Gastrocnemius medialis (tissue), 4 donors: ENCODE results near the gene XYLT2. TPM values are rescaled to one million over a fixed set of nuclear protein-coding genes. Genes with fewer than 3 reads are reported as not detected.
A peak's percentile ranks its signal among the peaks of the same experiment; 100 is the strongest.
"Not testable (repeated sequence)": the region's sequence is repeated elsewhere in the genome, so short reads cannot be mapped to it uniquely, and the experiment has no call there.

Experiments used
- ATAC-seq, 2 donors: fragments of 150-250 bp; one replicate each; pipeline ENCODE4 v1.9.1; 2016
- DNase-seq, 2 donors: peaks; one replicate each; pipeline ENCODE4 v3.0.0-alpha.2; 2019
- H3K27ac ChIP-seq, 4 donors: fragments of 200-600 bp; sonication (generic); 1 replicate in 1 of 4; 2 replicates in 3 of 4; pipeline ENCODE4 v1.5.1; 2016 to 2018; ENCODE audit warnings: mild to moderate bottlenecking in 2 of 4, moderate library complexity in 1 of 4
- H3K27me3 ChIP-seq, 3 donors: fragments of 200-600 bp; sonication (generic) in 2 of 3; 1 replicate in 1 of 3; 2 replicates in 2 of 3; pipeline versions ENCODE4 v1.5.1 to v1.6.0; 2016 to 2019; ENCODE audit warnings: mild to moderate bottlenecking in 1 of 3, moderate library complexity in 1 of 3
- H3K36me3 ChIP-seq, 2 donors: fragments of 200-600 bp; sonication (generic) in 1 of 2; one replicate each; pipeline ENCODE4 v1.5.1; 2017 to 2018
- H3K4me1 ChIP-seq, 2 donors: fragments of 200-600 bp; sonication (generic) in 1 of 2; one replicate each; pipeline ENCODE4 v1.5.1; 2016 to 2017; ENCODE audit warnings: mild to moderate bottlenecking in 2 of 2
- H3K4me3 ChIP-seq, 4 donors: fragments of 200-600 bp; sonication (generic) in 3 of 4; 1 replicate in 1 of 4; 2 replicates in 3 of 4; pipeline ENCODE4 v1.5.1; 2016 to 2019; ENCODE audit warnings: mild to moderate bottlenecking in 2 of 4
- H3K9me3 ChIP-seq, 3 donors: fragments of 200-600 bp; sonication (generic) in 2 of 3; 1 replicate in 1 of 3; 2 replicates in 2 of 3; pipeline ENCODE4 v1.5.1; 2016 to 2019
- POLR2A ChIP-seq, 2 donors: fragments of 450-650 bp; IDR thresholded peaks; one replicate each; pipeline ENCODE4 v1.6.1; 2017; ENCODE audit warnings: antibody characterized with exemption in 2 of 2, mild to moderate bottlenecking in 2 of 2, moderate library complexity in 2 of 2
- in situ Hi-C, 4 donors: fragments of 200-750 bp; cut with MboI; loops; one replicate each; pipeline versions ENCODE4 v1.15.0 to v1.8.0; 2017; ENCODE audit warnings: low sequenced_read_pairs in 4 of 4
- intact Hi-C: fragments of 100-400 bp; cut with DNase I; formaldehyde crosslinking; loops from one replicate; pipeline ENCODE4 v1.15.1; 2023; ENCODE audit warnings: low total_unique reads
- total RNA-seq, 4 donors: library from RNA; depleted of rRNA; stranded (reverse); fragments of >200 nt; gene quantifications; one replicate each; pipeline versions ENCODE4 v1.1.0 to v1.2.3, GENCODE V29; 2016
- TF ChIP-seq, protein P1 (sequence below), 5 experiments: fragments of 450-650 bp in 3 of 5; fragments of 200-600 bp in 2 of 5; sonication (generic) in 2 of 5; IDR thresholded peaks in 4 of 5; conservative IDR thresholded peaks in 1 of 5; 1 replicate in 4 of 5; 2 replicates in 1 of 5; pipeline ENCODE4 v1.5.1; 2016 to 2019; ENCODE audit warnings: antibody characterized with exemption in 5 of 5, mild to moderate bottlenecking in 3 of 5, moderate library complexity in 3 of 5

Gene XYLT2
- total RNA-seq, 4 donors from 2014 or later: 7.9 to 12.6 (median 9.8) TPM

DNA sequence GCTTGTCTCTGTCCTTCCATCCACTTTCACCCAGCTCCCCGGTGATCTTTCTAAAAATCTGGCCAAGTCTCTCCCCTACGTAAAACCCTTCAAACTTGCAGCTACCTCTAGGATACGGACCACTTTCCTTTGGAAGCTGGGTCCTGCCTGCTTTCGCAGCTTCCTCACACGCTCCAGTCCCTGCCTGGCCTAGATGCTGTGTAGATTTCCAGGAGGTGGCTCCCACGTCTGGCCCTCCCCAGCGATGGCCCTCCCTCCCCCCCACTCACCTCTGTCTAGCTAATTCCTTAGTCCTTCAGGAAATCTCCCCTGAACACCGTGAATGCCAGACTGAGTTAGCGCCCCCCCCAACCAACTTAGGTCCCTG is 52.0 kb downstream of the XYLT2 start:
- peak overlapping the region in 3 of 4 donors; percentile 80 to 96 (median 89) for H3K4me3 ChIP-seq
- no peak for DNase-seq

DNA sequence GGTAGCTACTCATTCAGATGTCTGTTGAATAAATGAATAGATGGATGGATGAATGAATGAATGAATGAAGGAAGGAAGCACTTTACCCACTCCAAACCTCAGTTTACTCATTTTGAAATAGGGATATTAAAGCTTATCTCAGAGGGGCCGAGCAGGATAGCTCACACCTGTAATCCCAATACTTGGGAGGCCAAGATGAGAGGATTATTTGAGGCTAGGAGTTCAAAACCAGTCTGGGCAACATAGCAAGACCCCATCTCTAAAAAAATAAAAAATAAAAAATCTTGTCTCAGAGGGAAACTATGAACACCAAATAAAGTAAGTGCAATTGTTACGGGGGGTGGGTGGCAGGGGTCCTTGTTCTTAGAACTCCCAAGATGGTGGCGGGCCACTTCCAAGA is 52.7 kb downstream of the XYLT2 start:
- in situ Hi-C loops: loop anchor here in 1 of 4 donors (25.0 kb wide), 1 partner anchor 89 kb away; the partner anchor contains the start of gene RSAD1
- DNase-seq, H3K27me3 ChIP-seq, H3K4me3 ChIP-seq, ATAC-seq, intact Hi-C loops, H3K9me3 ChIP-seq, H3K27ac ChIP-seq: not testable (repeated sequence)
- peaks cover 15 to 17% of the 10 kb centered on the region in 2 donors for H3K4me1 ChIP-seq
- H3K36me3 ChIP-seq: peaks cover 3 to 14% of the 10 kb centered on the region in 2 donors

More for the DNA sequence above, 52.0 kb downstream of the XYLT2 start:
- peaks cover 3 to 22% of the 10 kb centered on the region in 2 donors for H3K36me3 ChIP-seq
- intact Hi-C loops: loop anchor here (1.0 kb wide), 1 partner anchor 25 kb away; the partner anchor contains the start of genes EME1 and MRPL27
- ATAC-seq: no peak
- peaks cover 15 to 17% of the 10 kb centered on the region in 2 donors for H3K4me1 ChIP-seq
- H3K9me3 ChIP-seq: no peaks in the 10 kb centered on the region
- peak overlapping the region in 2 of 4 donors; percentile 84 to 85 for H3K27ac ChIP-seq
- TF ChIP-seq POLR2A (IDR thresholded peaks at IDR 0.05): no peak
- TF ChIP-seq, protein P1, sequence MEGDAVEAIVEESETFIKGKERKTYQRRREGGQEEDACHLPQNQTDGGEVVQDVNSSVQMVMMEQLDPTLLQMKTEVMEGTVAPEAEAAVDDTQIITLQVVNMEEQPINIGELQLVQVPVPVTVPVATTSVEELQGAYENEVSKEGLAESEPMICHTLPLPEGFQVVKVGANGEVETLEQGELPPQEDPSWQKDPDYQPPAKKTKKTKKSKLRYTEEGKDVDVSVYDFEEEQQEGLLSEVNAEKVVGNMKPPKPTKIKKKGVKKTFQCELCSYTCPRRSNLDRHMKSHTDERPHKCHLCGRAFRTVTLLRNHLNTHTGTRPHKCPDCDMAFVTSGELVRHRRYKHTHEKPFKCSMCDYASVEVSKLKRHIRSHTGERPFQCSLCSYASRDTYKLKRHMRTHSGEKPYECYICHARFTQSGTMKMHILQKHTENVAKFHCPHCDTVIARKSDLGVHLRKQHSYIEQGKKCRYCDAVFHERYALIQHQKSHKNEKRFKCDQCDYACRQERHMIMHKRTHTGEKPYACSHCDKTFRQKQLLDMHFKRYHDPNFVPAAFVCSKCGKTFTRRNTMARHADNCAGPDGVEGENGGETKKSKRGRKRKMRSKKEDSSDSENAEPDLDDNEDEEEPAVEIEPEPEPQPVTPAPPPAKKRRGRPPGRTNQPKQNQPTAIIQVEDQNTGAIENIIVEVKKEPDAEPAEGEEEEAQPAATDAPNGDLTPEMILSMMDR (IDR thresholded peaks at IDR 0.05 in 4 of 5, conservative IDR thresholded peaks at IDR 0.05 in 1 of 5): no peak
- in situ Hi-C loops: loop anchor here in 1 of 4 donors (25.0 kb wide), 1 partner anchor 89 kb away; the partner anchor contains the start of gene RSAD1
- no peaks in the 10 kb centered on the region for H3K27me3 ChIP-seq

DNA sequence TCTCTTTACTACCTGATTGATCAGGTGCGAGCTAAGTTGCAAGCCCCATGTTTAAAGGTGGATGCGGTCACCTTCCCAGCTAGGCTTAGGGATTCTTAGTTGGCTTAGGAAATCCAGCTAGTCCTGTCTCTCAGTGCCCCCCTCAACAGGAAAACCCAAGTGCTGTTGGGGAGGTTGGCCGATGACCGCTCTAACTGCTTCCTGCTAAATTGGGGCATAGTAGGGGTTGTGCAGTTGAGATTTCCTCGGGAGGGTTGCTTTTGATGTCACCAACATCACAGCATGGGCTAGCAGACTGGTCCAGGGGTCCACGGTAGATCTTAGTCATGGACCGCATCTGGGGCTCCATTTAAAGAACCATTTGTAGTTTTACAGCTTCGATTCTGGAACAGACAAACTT is 53.7 kb downstream of the XYLT2 start:
- H3K36me3 ChIP-seq, DNase-seq, H3K27me3 ChIP-seq, H3K9me3 ChIP-seq, H3K27ac ChIP-seq, intact Hi-C loops, ATAC-seq, H3K4me3 ChIP-seq: not testable (repeated sequence)
- peaks cover 15 to 17% of the 10 kb centered on the region in 2 donors for H3K4me1 ChIP-seq
- in situ Hi-C loops: loop anchor here in 1 of 4 donors (25.0 kb wide), 1 partner anchor 88 kb away; the partner anchor contains the start of gene RSAD1

DNA sequence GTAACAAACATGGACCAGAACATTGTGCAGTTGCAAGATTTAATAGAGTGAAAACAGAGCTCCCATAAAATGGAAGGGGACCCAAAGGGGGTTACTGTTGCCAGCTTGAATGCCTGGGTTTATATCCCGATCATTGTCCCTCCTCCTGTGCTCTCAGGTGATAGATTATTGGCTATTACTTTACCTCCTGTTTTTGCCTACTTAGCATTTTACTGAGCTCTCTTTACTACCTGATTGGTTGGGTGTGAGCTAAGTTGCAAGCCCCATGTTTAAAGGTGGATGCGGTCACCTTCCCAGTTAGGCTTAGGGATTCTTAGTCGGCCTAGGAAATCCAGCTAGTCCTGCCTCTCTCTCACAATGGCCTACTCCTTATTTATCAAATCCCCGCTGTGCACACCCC is 59.4 kb downstream of the XYLT2 start:
- DNase-seq, ATAC-seq, H3K36me3 ChIP-seq, intact Hi-C loops, H3K27me3 ChIP-seq, in situ Hi-C loops, H3K27ac ChIP-seq, H3K4me3 ChIP-seq, H3K4me1 ChIP-seq, H3K9me3 ChIP-seq: not testable (repeated sequence)

DNA sequence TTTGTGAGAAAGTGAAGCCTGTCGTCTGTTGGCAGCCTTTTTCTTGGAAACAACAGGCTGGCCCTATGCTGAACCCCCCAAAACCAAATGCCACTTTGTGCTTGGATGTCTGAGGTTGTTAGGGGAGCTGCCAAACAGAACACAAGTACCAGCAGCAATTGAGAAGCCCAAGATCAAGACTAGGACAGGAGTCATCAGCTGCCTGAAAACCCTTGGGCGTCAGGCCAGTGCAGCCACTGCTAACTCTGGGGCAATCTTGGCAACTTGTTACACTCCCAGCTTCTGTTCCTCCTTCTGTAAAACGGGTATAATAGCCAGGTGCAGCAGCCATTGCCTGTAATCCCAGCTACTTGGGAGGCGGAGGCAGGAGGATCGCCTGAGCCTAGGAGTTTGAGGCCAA is 60.7 kb downstream of the XYLT2 start:
- Histone ChIP-seq H3K4me1 (no peaks in the 10 kb centered on the region), H3K4me3 (no peak overlapping the region), H3K27ac (no peak overlapping the region), H3K36me3 (no peaks in the 10 kb centered on the region), H3K9me3 (no peaks in the 10 kb centered on the region), H3K27me3 (no peaks in the 10 kb centered on the region)
- intact Hi-C loops: no loop called here
- DNase-seq: no peak
- no peak for ATAC-seq
- in situ Hi-C loops: no loop called here
- TF ChIP-seq, protein P1 (IDR thresholded peaks at IDR 0.05 in 4 of 5, conservative IDR thresholded peaks at IDR 0.05 in 1 of 5): no peak
- no peak for TF ChIP-seq POLR2A (IDR thresholded peaks at IDR 0.05)

DNA sequence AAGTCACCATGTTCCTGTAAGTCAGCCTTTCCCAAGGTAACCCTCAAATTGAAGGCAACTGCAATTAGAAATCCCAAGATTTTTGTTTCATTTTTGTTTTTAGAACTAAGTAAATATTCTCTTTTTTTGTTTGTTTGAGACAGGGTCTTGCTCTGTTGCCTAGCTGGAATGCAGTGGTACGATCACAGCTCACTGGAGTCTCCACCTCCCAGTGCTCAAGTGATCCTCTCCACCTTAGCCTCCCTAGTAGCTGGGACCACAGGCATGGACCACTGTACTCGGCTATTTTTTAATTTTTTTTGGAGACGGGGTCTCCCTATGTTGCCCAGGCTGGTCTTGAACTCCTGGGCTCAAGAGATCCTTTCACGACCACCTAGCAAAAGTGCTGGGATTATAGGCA is 62.0 kb downstream of the XYLT2 start:
- no peaks in the 10 kb centered on the region for H3K36me3 ChIP-seq
- no peaks in the 10 kb centered on the region for H3K4me1 ChIP-seq
- DNase-seq (no peak), ATAC-seq (no peak)
- no peaks in the 10 kb centered on the region for H3K27me3 ChIP-seq
- TF ChIP-seq POLR2A (IDR thresholded peaks at IDR 0.05): no peak
- TF ChIP-seq, protein P1 (IDR thresholded peaks at IDR 0.05 in 4 of 5, conservative IDR thresholded peaks at IDR 0.05 in 1 of 5): no peak
- no peak overlapping the region for H3K27ac ChIP-seq
- no peaks in the 10 kb centered on the region for H3K9me3 ChIP-seq
- in situ Hi-C loops (no loop called here), intact Hi-C loops (no loop called here)
- H3K4me3 ChIP-seq: no peak overlapping the region

Other genes with a start within 250 kb of the XYLT2 start
- 1 to 10 TPM in 1 of 4 donors, under 1 TPM in 2, not detected in 1; 0.04 to 3.8 (median 0.31) TPM for gene SAMD14, start 216.0 kb upstream of the XYLT2 start, total RNA-seq
- 10 to 100 TPM in 2 of 4 donors, 1 to 10 TPM in 2; 4.7 to 18.8 (median 11.0) TPM for gene PPP1R9B, start 195.4 kb upstream of the XYLT2 start, total RNA-seq
- 100 to 1,000 TPM; 227 to 385 (median 292) TPM for gene SGCA, start 180.1 kb upstream of the XYLT2 start, total RNA-seq
- gene COL1A1, start 144.5 kb upstream of the XYLT2 start, total RNA-seq: 1 to 10 TPM; 1.7 to 9.5 (median 5.1) TPM
- not detected for gene TMEM92, start 71.7 kb upstream of the XYLT2 start, total RNA-seq
- 100 to 1,000 TPM; 110 to 141 (median 134) TPM for gene MRPL27, start 27.1 kb downstream of the XYLT2 start, total RNA-seq
- under 1 TPM in 2 of 4 donors, not detected in 2; 0.82 to 0.95 TPM for gene EME1, start 27.1 kb downstream of the XYLT2 start, total RNA-seq
- 10 to 100 TPM; 25.4 to 73.2 (median 55.8) TPM for gene LRRC59, start 51.4 kb downstream of the XYLT2 start, total RNA-seq
- gene ACSF2, start 80.1 kb downstream of the XYLT2 start, total RNA-seq: 10 to 100 TPM in 3 of 4 donors, 1 to 10 TPM in 1; 8.7 to 61.4 (median 34.2) TPM
- gene CHAD, start 122.8 kb downstream of the XYLT2 start, total RNA-seq: 1 to 10 TPM in 2 of 4 donors, not detected in 2; 1.8 to 8.8 TPM
- 10 to 100 TPM; 27.1 to 67.4 (median 52.7) TPM for gene RSAD1, start 132.7 kb downstream of the XYLT2 start, total RNA-seq
- gene MYCBPAP, start 162.3 kb downstream of the XYLT2 start, total RNA-seq: not detected
- gene EPN3, start 186.6 kb downstream of the XYLT2 start, total RNA-seq: not detected
- 10 to 100 TPM; 22.3 to 67.9 (median 29.1) TPM for gene SPATA20, start 201.0 kb downstream of the XYLT2 start, total RNA-seq
- under 1 TPM in 2 of 4 donors, not detected in 2; 0.09 to 0.10 TPM for gene CACNA1G, start 214.6 kb downstream of the XYLT2 start, total RNA-seq